HCT116 (cell line): ENCODE results near the gene SLC25A33. TPM values are rescaled to one million over a fixed set of nuclear protein-coding genes. Genes with fewer than 3 reads are reported as not detected.

ENCODE experiments used
- ATAC-seq: fragments of 200-7000 bp; cut with Tn5 transposase; 2 replicates; pipeline ENCODE4 v1.9.1; 2020; ENCODE audit warnings: mild to moderate bottlenecking, moderate library complexity
- BruUV-seq: library from RNA; stranded (reverse); fragments of 400-500 nt; replicated peaks from 2 replicates; lab custom pipeline; 2021; lab: Mats Ljungman, UMichigan
- CTCF ChIA-PET: fragments of 300-600 bp; sonication (Branson Sonifier 250); formaldehyde crosslinking; loops from one replicate; lab custom pipeline; 2021; ENCODE audit warnings: antibody characterized with exemption; lab: Charles Lee
- POLR2A ChIA-PET: fragments of 300-600, 350-600 bp; sonication (Branson Sonifier 250); formaldehyde crosslinking; loops from one replicate; lab custom pipeline; 2021; ENCODE audit warnings: antibody characterized with exemption; lab: Charles Lee
- RAD21 ChIA-PET, 2 experiments: fragments of 300-600 bp; sonication (Branson Sonifier 250); formaldehyde crosslinking; loops; one replicate each; lab custom pipeline; 2023; ENCODE audit warnings: low total read pairs in 2 of 2; ENCODE audit not compliant: uncharacterized antibody in 2 of 2, unreplicated experiment in 2 of 2, low non-redundant PET in 1 of 2; lab: Charles Lee
- DNase-seq: peaks from one replicate; pipeline ENCODE4 v3.0.0-alpha.2; 2010; ENCODE audit warnings: low read depth, low spot score
- H2AFZ ChIP-seq: fragments of 200-600 bp; shearing (Covaris generic), sonication (generic); 2 replicates; pipeline ENCODE4 v1.6.1; 2017; ENCODE audit warnings: low read depth, mixed run types, mixed read lengths, antibody characterized with exemption, low read length; ENCODE audit not compliant: poor library complexity, severe bottlenecking
- H3K27ac ChIP-seq: 2 replicates; pipeline ENCODE4 v1.5.1; 2012; ENCODE audit warnings: low read depth, low read length
- H3K27me3 ChIP-seq: fragments of 200-600 bp; sonication (generic); 2 replicates; pipeline ENCODE4 v1.6.1; 2016; ENCODE audit warnings: mixed run types, low read length, mixed read lengths; ENCODE audit not compliant: insufficient read depth
- H3K36me3 ChIP-seq, 2 experiments: fragments of 200-500 bp in 1 of 2; fragments of 200-600 bp in 1 of 2; sonication (Bioruptor generic) in 1 of 2; sonication (generic) in 1 of 2; 2 replicates each; pipeline versions ENCODE4 v1.5.1 to v1.6.1; 2014 to 2016; ENCODE audit warnings: low read length in 2 of 2, inconsistent platforms in 1 of 2, mixed read lengths in 1 of 2, mixed run types in 1 of 2; ENCODE audit not compliant: insufficient read depth in 2 of 2, control insufficient read depth in 1 of 2
- H3K4me1 ChIP-seq, 2 experiments: fragments of 200-600 bp in 1 of 2; sonication (generic) in 1 of 2; 2 replicates each; pipeline versions ENCODE4 v1.5.1 to v1.6.1; 2012 to 2017; ENCODE audit warnings: low read length in 2 of 2, inconsistent platforms in 1 of 2, mild to moderate bottlenecking in 1 of 2, mixed read lengths in 1 of 2, mixed run types in 1 of 2, moderate library complexity in 1 of 2; ENCODE audit not compliant: insufficient read depth in 2 of 2, control insufficient read depth in 1 of 2
- H3K4me2 ChIP-seq: fragments of 200-600 bp; sonication (generic); 2 replicates; pipeline ENCODE4 v1.6.1; 2017; ENCODE audit warnings: mixed run types, low read length, mixed read lengths
- H3K4me3 ChIP-seq, 2 experiments: fragments of 200-600 bp in 1 of 2; sonication (generic) in 1 of 2; replicated peaks in 1 of 2; 2 replicates each; pipeline ENCODE4 v1.5.1; 2011 to 2016; ENCODE audit warnings: low read length in 2 of 2, control low read depth in 1 of 2, low read depth in 1 of 2, mild to moderate bottlenecking in 1 of 2, mixed read lengths in 1 of 2, mixed run types in 1 of 2
- H3K79me2 ChIP-seq: fragments of 200-600 bp; sonication (generic); 2 replicates; pipeline ENCODE4 v1.6.1; 2017; ENCODE audit warnings: mild to moderate bottlenecking, mixed run types, low read length, moderate library complexity, mixed read lengths; ENCODE audit not compliant: insufficient read depth
- H3K9ac ChIP-seq: fragments of 200-600 bp; sonication (generic); 2 replicates; pipeline ENCODE4 v1.6.1; 2016; ENCODE audit warnings: low read length, mixed read lengths
- H3K9me2 ChIP-seq: fragments of 200-600 bp; sonication (generic), shearing (Covaris generic); 2 replicates; pipeline ENCODE4 v1.6.1; 2017; ENCODE audit warnings: mixed run types, mild to moderate bottlenecking, moderate library complexity; ENCODE audit not compliant: insufficient read depth
- H3K9me3 ChIP-seq, 2 experiments: fragments of 200-500 bp in 1 of 2; fragments of 200-600 bp in 1 of 2; sonication (Bioruptor generic) in 1 of 2; sonication (generic) in 1 of 2; 2 replicates each; pipeline ENCODE4 v1.6.1; 2014 to 2017; ENCODE audit warnings: low read length in 2 of 2, mixed read lengths in 2 of 2, inconsistent platforms in 1 of 2, low read depth in 1 of 2, mild to moderate bottlenecking in 1 of 2, mixed run types in 1 of 2, moderate library complexity in 1 of 2; ENCODE audit not compliant: control insufficient read depth in 1 of 2, insufficient read depth in 1 of 2
- H4K20me1 ChIP-seq: fragments of 200-600 bp; sonication (generic), shearing (Covaris generic); 2 replicates; pipeline ENCODE4 v1.6.1; 2017; ENCODE audit warnings: mixed run types, mild to moderate bottlenecking, moderate library complexity; ENCODE audit not compliant: insufficient read depth
- CBX3 ChIP-seq: IDR thresholded peaks from 2 replicates; pipeline ENCODE4 v1.6.1; 2012; ENCODE audit warnings: low read depth
- CEBPB ChIP-seq: IDR thresholded peaks from 2 replicates; pipeline ENCODE4 v1.6.1; 2012; ENCODE audit warnings: low read depth
- EGR1 ChIP-seq: IDR thresholded peaks from 2 replicates; pipeline ENCODE4 v1.6.1; 2012; ENCODE audit warnings: low read depth
- ELF1 ChIP-seq: IDR thresholded peaks from 2 replicates; pipeline ENCODE4 v1.6.1; 2012; ENCODE audit warnings: low read depth, borderline replicate concordance
- EZH2phosphoT487 ChIP-seq: fragments of 200-600 bp; IDR thresholded peaks from 2 replicates; pipeline ENCODE4 v1.6.1; 2018; ENCODE audit warnings: antibody characterized with exemption, borderline replicate concordance
- FOSL1 ChIP-seq: IDR thresholded peaks from 2 replicates; pipeline ENCODE4 v1.6.1; 2012; ENCODE audit warnings: low read depth
- JUND ChIP-seq: IDR thresholded peaks from 2 replicates; pipeline ENCODE4 v1.6.1; 2012
- POLR2A ChIP-seq: IDR thresholded peaks from 2 replicates; pipeline ENCODE4 v1.7.0; 2011; ENCODE audit warnings: borderline replicate concordance; ENCODE audit not compliant: insufficient read depth, insufficient read length; ENCODE audit errors: extremely low read depth
- POLR2AphosphoS5 ChIP-seq: IDR thresholded peaks from 2 replicates; pipeline ENCODE4 v1.6.1; 2011; ENCODE audit warnings: mild to moderate bottlenecking, low read depth, low read length, moderate library complexity
- RAD21 ChIP-seq: IDR thresholded peaks from 2 replicates; pipeline ENCODE4 v1.6.1; 2012; ENCODE audit warnings: low read depth, mild to moderate bottlenecking
- SIN3A ChIP-seq: IDR thresholded peaks from 2 replicates; pipeline ENCODE4 v1.6.1; 2012; ENCODE audit warnings: low read depth
- SRF ChIP-seq: IDR thresholded peaks from 2 replicates; pipeline ENCODE4 v1.6.1; 2012; ENCODE audit warnings: low read depth
- TCF7L2 ChIP-seq: IDR thresholded peaks from 2 replicates; pipeline ENCODE4 v1.7.0; 2011; ENCODE audit warnings: borderline replicate concordance, inconsistent platforms; ENCODE audit not compliant: insufficient read depth, insufficient read length; ENCODE audit errors: extremely low read depth
- YY1 ChIP-seq: IDR thresholded peaks from 2 replicates; pipeline ENCODE4 v1.6.1; 2011; ENCODE audit warnings: low read length, low read depth, moderate library complexity, mild to moderate bottlenecking; ENCODE audit not compliant: insufficient replicate concordance; ENCODE audit errors: extremely low read depth
- ZFX ChIP-seq: fragments of 450-650 bp; IDR thresholded peaks from 2 replicates; pipeline ENCODE4 v1.6.1; 2017
- ZNF274 ChIP-seq: fragments of 200-500 bp; sonication (Bioruptor generic); IDR thresholded peaks from 2 replicates; pipeline ENCODE4 v1.6.1; 2014; ENCODE audit warnings: mild to moderate bottlenecking, low read depth, low read length, inconsistent platforms
- intact Hi-C: fragments of 100-400 bp; cut with micrococcal nuclease; formaldehyde crosslinking; loops from 2 replicates; pipeline ENCODE4 v1.10.0; 2022
- total RNA-seq: library from RNA; stranded (reverse); gene quantifications from one replicate; pipeline ENCODE4 v1.2.1, GENCODE V29; 2021; ENCODE audit not compliant: unreplicated experiment
- TF ChIP-seq, protein P1 (sequence below): IDR thresholded peaks from 2 replicates; pipeline ENCODE4 v1.6.1; 2012; ENCODE audit warnings: low read depth
- TF ChIP-seq, protein P2 (sequence below): IDR thresholded peaks from 2 replicates; pipeline ENCODE4 v1.6.1; 2012
- TF ChIP-seq, protein P3 (sequence below): IDR thresholded peaks from 2 replicates; pipeline ENCODE4 v1.6.1; 2011; ENCODE audit warnings: mild to moderate bottlenecking, low read length, moderate library complexity; ENCODE audit not compliant: insufficient replicate concordance; ENCODE audit errors: extremely low read depth
- TF ChIP-seq, protein P4 (sequence below): IDR thresholded peaks from 2 replicates; pipeline ENCODE4 v1.6.1; 2012

The SLC25A33 gene
- total RNA-seq, 1 experiment from 2014 or later = 9.8 TPM

DNA sequence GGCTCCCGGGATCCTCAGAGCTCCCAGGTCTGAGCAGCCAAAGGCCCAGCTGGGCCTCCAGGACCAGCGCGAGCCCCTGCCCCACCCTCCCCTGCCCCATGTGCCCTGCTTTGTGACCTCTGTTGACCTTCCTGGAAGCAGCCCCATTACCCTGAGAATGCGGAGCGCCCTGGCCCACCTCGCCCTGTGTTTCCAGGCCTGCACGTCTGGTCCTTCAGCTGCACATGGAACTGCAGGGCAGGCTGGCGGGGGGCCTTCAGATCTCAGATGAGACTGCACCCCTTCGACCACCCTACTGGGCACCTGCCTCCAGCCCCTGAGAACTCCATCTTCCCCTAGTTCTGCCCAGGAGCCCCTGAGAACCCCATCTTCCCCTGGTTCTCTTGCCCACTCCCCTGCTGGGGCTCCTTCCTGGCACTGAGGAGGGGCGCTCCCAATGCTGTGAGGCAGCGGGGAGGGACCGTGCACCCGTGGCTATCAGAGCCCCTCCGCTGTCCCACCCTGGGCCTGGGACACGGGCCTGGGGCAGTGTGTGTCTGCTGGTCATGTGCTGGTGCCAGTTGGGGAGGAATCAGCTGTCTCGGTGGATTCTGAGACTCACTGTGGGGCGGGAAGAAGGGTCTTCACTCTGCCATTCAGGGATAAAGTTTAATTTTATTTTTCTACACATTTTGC lies 74.5 kb downstream of the SLC25A33 start:
- Histone ChIP-seq H3K27ac (no peak overlapping the region), H3K9me3 (no peaks in the 10 kb centered on the region), H3K27me3 (no peaks in the 10 kb centered on the region), H2AFZ (no peak overlapping the region), H3K9me2 (no peaks in the 10 kb centered on the region), H3K4me1 (peaks cover 7% of the 10 kb centered on the region in 2 experiments; a peak in 3 of 4 replicates), H3K9ac (no peak overlapping the region), H3K36me3 (peaks cover 0 to 10% of the 10 kb centered on the region in 2 experiments; a peak in 1 of 4 replicates), H3K79me2 (no peaks in the 10 kb centered on the region), H3K4me3 (no peak overlapping the region), H4K20me1 (no peaks in the 10 kb centered on the region), H3K4me2 (no peak overlapping the region)
- DNase-seq (no peak), ATAC-seq (no peak)
- POLR2A ChIA-PET = no interaction called here
- RAD21 ChIA-PET = no interaction called here
- intact Hi-C loops = no loop called here
- TF ChIP-seq POLR2A (no peak), ELF1 (no peak), YY1 (no peak), SIN3A (no peak), TCF7L2 (no peak), CEBPB (no peak), POLR2AphosphoS5 (no peak), CBX3 (no peak), JUND (no peak), FOSL1 (no peak), ZFX (no peak), EGR1 (no peak), ZNF274 (no peak), SRF (no peak), RAD21 (no peak), EZH2phosphoT487 (no peak)
- TF ChIP-seq, protein P1, sequence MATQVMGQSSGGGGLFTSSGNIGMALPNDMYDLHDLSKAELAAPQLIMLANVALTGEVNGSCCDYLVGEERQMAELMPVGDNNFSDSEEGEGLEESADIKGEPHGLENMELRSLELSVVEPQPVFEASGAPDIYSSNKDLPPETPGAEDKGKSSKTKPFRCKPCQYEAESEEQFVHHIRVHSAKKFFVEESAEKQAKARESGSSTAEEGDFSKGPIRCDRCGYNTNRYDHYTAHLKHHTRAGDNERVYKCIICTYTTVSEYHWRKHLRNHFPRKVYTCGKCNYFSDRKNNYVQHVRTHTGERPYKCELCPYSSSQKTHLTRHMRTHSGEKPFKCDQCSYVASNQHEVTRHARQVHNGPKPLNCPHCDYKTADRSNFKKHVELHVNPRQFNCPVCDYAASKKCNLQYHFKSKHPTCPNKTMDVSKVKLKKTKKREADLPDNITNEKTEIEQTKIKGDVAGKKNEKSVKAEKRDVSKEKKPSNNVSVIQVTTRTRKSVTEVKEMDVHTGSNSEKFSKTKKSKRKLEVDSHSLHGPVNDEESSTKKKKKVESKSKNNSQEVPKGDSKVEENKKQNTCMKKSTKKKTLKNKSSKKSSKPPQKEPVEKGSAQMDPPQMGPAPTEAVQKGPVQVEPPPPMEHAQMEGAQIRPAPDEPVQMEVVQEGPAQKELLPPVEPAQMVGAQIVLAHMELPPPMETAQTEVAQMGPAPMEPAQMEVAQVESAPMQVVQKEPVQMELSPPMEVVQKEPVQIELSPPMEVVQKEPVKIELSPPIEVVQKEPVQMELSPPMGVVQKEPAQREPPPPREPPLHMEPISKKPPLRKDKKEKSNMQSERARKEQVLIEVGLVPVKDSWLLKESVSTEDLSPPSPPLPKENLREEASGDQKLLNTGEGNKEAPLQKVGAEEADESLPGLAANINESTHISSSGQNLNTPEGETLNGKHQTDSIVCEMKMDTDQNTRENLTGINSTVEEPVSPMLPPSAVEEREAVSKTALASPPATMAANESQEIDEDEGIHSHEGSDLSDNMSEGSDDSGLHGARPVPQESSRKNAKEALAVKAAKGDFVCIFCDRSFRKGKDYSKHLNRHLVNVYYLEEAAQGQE = no peak
- TF ChIP-seq, protein P2, sequence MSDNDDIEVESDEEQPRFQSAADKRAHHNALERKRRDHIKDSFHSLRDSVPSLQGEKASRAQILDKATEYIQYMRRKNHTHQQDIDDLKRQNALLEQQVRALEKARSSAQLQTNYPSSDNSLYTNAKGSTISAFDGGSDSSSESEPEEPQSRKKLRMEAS = no peak
- TF ChIP-seq, protein P3, sequence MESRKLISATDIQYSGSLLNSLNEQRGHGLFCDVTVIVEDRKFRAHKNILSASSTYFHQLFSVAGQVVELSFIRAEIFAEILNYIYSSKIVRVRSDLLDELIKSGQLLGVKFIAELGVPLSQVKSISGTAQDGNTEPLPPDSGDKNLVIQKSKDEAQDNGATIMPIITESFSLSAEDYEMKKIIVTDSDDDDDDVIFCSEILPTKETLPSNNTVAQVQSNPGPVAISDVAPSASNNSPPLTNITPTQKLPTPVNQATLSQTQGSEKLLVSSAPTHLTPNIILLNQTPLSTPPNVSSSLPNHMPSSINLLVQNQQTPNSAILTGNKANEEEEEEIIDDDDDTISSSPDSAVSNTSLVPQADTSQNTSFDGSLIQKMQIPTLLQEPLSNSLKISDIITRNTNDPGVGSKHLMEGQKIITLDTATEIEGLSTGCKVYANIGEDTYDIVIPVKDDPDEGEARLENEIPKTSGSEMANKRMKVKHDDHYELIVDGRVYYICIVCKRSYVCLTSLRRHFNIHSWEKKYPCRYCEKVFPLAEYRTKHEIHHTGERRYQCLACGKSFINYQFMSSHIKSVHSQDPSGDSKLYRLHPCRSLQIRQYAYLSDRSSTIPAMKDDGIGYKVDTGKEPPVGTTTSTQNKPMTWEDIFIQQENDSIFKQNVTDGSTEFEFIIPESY = no peak
- TF ChIP-seq, protein P4, sequence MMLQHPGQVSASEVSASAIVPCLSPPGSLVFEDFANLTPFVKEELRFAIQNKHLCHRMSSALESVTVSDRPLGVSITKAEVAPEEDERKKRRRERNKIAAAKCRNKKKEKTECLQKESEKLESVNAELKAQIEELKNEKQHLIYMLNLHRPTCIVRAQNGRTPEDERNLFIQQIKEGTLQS = no peak
- BruUV-seq = no TSS peak
- CTCF ChIA-PET = no interaction called here
